DMS79 treated with DMSO at 0.1 percent for 48 hours (cell line): Measurements from ENCODE around the gene POLE.
"Not testable (repeated sequence)": the region's sequence is repeated elsewhere in the genome, so short reads cannot be mapped to it uniquely, and the experiment has no call there.

Experiments
- DNase-seq: peaks from one replicate; lab custom pipeline; 2025; lab: John Stamatoyannopoulos, UW

Gene POLE

GRCh38 chr12:132611620-132612019 lies 75.5 kb downstream of the POLE start:
- no peak for DNase-seq

- peak; percentile 62 for DNase-seq
Observed at GRCh38 chr12:132610866-132611602, 76.1 kb downstream of the POLE start.

- peak; percentile 92 for DNase-seq
Observed at GRCh38 chr12:132610051-132610759, 76.9 kb downstream of the POLE start, which contains the start of gene LRCOL1. Gene LRCOL1 (minus strand): TSS chr12:132610582. CDS start chr12:132606251, 4,331 bp downstream.

GRCh38 chr12:132608231-132609171 lies 78.6 kb downstream of the POLE start:
- DNase-seq: no peak

- no peak for DNase-seq
Observed at GRCh38 chr12:132606927-132607326, 80.2 kb downstream of the POLE start.

GRCh38 chr12:132606466-132606865 lies 80.7 kb downstream of the POLE start:
- DNase-seq: no peak

GRCh38 chr12:132605892-132606291 lies 81.2 kb downstream of the POLE start:
- no peak for DNase-seq

GRCh38 chr12:132604668-132605441 lies 82.3 kb downstream of the POLE start:
- DNase-seq: no peak

- no peak for DNase-seq
Observed at GRCh38 chr12:132604151-132604618, 83.0 kb downstream of the POLE start.

GRCh38 chr12:132603240-132604150 lies 83.6 kb downstream of the POLE start:
- DNase-seq: no peak

- no peak for DNase-seq
Observed at GRCh38 chr12:132602572-132603239, 84.4 kb downstream of the POLE start.

GRCh38 chr12:132601171-132601883 lies 85.8 kb downstream of the POLE start:
- no peak for DNase-seq

GRCh38 chr12:132600048-132601032 lies 86.8 kb downstream of the POLE start:
- DNase-seq: peak; percentile 89

GRCh38 chr12:132599502-132599901 lies 87.6 kb downstream of the POLE start:
- DNase-seq: not testable (repeated sequence)

GRCh38 chr12:132597333-132598316 lies 89.5 kb downstream of the POLE start:
- DNase-seq: peak; percentile 37

GRCh38 chr12:132596016-132596415 lies 91.1 kb downstream of the POLE start:
- no peak for DNase-seq

- no peak for DNase-seq
Observed at GRCh38 chr12:132595183-132595582, 92.0 kb downstream of the POLE start.
